GM19238 (cell line): ENCODE data around the gene TFCP2L1.

Experiments
- DNase-seq: peaks from one replicate; pipeline ENCODE4 v3.0.0; 2011; ENCODE audit warnings: low spot score; ENCODE audit not compliant: insufficient read length

TFCP2L1 gene

GRCh38 chr2:121197369-121198091, 87.5 kb downstream of the TFCP2L1 start:
- no peak for DNase-seq

GRCh38 chr2:121196849-121197155, 88.2 kb downstream of the TFCP2L1 start:
- DNase-seq = no peak

GRCh38 chr2:121196132-121196848, 88.7 kb downstream of the TFCP2L1 start:
- no peak for DNase-seq

GRCh38 chr2:121195036-121195435, 90.0 kb downstream of the TFCP2L1 start:
- DNase-seq = no peak

GRCh38 chr2:121194626-121195025, 90.4 kb downstream of the TFCP2L1 start:
- DNase-seq = no peak

- no peak for DNase-seq
Measured at GRCh38 chr2:121193185-121193584, 91.8 kb downstream of the TFCP2L1 start.

- no peak for DNase-seq
Measured at GRCh38 chr2:121192576-121192975, 92.4 kb downstream of the TFCP2L1 start.

GRCh38 chr2:121191191-121192170, 93.5 kb downstream of the TFCP2L1 start:
- no peak for DNase-seq

GRCh38 chr2:121189661-121190381, 95.2 kb downstream of the TFCP2L1 start:
- DNase-seq = no peak

GRCh38 chr2:121189011-121189410, 96.0 kb downstream of the TFCP2L1 start:
- DNase-seq = no peak

- no peak for DNase-seq
Measured at GRCh38 chr2:121187982-121188411, 97.0 kb downstream of the TFCP2L1 start.

GRCh38 chr2:121187351-121187981, 97.5 kb downstream of the TFCP2L1 start:
- DNase-seq = no peak

- DNase-seq = no peak
Measured at GRCh38 chr2:121186261-121186660, 98.7 kb downstream of the TFCP2L1 start.

- no peak for DNase-seq
Measured at GRCh38 chr2:121185571-121186074, 99.4 kb downstream of the TFCP2L1 start.

GRCh38 chr2:121185111-121185510, 99.9 kb downstream of the TFCP2L1 start:
- no peak for DNase-seq

GRCh38 chr2:121184248-121184862, 100.6 kb downstream of the TFCP2L1 start:
- no peak for DNase-seq

GRCh38 chr2:121182520-121182919, 102.5 kb downstream of the TFCP2L1 start:
- no peak for DNase-seq

GRCh38 chr2:121179467-121179866, 105.5 kb downstream of the TFCP2L1 start:
- no peak for DNase-seq

- no peak for DNase-seq
Measured at GRCh38 chr2:121178730-121179129, 106.3 kb downstream of the TFCP2L1 start.

- no peak for DNase-seq
Measured at GRCh38 chr2:121177896-121178295, 107.1 kb downstream of the TFCP2L1 start.
